Activated CD4-positive, CD25-positive, alpha-beta regulatory T cell treated with anti-CD3 and anti-CD28 coated beads, Interleukin-2, amount 50 U/mL, for 24 hours (primary cell): ENCODE measurements around the gene PCDH15.
"Not testable (repeated sequence)": the region's sequence is repeated elsewhere in the genome, so short reads cannot be mapped to it uniquely, and the experiment has no call there.

Experiments used
- ATAC-seq, 2 donors: fragments of 150-1000 bp; cut with Tn5 transposase; one replicate each; pipeline ENCODE4 v1.10.0; 2021; ENCODE audit warnings: mild to moderate bottlenecking in 1 of 2, moderate library complexity in 1 of 2

PCDH15 gene

DNA sequence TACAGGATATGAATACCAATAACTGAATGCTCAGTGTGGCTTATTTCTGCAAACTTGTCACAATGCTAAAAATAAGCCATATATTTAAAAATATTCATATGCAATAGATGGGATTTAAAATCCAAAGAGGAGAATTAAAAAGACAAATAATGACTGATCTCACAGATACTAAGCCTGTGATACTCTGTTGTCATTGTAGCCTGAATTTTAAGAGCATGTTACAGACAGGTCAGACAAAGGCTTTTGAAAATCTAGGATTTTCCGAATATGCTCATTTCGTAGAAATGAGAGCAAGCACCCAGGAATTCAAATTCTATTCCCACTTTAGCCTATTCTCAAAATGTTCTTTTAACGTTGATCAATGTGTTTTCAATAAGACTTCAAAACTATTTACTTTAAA, 269.7 kb downstream of the PCDH15 start:
- no peak for ATAC-seq

DNA sequence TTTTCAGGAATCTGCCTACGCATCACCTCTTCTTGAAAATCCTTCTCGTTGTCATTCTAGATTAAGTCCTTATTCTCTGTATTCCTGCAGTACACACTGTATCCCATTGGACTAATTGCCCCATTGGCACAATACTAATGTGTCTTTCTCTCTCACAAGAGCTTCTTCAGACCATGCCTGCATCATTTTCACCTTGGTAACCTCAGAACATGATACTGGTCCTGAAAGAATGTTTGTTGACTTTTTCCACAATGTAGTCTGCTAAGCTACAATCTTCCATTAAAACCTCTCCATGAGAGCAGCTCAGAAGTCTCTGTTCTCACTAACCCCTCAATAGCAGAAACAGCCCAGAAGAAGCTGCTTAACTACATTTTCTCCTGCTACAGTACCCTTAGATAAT, 270.7 kb downstream of the PCDH15 start:
- no peak for ATAC-seq

DNA sequence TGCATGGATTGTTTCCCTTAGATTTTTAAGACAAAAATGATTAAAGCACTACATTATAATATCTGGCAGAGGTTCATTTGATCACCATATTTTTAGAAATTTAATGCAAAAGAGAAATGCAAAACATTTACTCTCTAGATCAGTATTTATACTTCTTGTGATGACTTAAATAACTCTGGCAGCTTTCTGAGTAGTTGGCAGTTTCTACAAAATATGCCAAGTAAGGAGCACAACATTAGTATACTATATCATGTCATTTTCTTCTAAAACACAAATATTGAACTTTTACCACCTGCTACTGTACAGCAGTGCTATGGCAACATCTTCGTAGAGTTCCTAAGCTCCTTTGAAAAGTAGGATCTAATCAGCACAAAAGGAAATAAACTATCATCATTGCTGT, 275.2 kb downstream of the PCDH15 start:
- no peak for ATAC-seq

DNA sequence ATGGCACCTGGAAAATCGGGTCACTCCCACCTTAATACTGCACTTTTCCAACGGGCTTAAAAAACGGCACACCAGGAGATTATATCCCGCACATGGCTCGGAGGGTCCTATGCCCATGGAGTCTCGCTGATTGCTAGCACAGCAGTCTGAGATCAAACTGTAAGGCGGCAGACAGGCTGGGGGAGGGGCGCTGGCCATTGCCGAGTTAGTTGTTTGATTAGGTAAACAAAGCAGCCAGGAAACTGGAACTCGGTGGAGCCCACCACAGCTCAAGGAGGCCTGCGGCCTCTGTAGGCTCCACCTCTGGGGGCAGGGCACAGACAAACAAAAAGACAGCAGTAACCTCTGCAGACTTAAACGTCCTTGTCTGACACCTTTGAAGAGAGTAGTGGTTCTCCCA, 285.8 kb downstream of the PCDH15 start:
- ATAC-seq: not testable (repeated sequence)

DNA sequence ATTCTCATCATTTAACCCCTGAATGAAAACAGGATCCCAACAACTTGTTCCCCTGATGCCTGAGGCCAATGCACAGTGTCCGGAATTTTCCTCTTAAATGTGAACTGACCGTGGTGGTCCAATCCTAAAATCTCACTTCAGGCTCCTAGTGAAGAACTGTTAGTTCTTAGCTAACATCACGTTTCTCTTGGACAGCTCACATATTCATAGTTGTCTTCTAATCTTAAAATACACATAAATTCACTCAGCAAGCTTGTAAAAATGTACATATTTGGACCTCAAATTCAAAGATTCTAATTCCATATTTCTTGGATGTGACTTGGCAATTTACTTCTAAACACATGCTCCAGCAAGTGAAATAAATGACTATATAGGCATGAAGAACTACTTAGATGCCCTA, 297.2 kb downstream of the PCDH15 start:
- ATAC-seq: no peak

DNA sequence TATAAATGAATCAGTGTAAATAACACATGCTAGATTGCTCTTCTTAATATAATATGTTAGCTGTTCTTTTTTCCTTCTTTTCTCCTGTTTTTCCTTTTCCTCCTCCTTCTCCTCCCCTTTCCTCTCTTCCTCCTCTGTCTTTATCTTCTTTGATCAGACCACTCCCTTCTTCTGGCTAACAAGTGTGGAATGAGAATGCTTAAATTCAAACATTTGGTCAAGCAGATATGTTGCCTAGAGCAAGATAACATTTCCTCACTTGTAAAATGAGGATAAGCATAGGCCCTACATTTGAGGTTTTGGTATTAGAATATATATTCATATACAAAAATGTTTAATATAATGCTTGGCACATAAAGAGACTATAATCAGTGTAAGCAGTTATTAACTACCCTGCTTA, 299.1 kb downstream of the PCDH15 start:
- no peak for ATAC-seq

DNA sequence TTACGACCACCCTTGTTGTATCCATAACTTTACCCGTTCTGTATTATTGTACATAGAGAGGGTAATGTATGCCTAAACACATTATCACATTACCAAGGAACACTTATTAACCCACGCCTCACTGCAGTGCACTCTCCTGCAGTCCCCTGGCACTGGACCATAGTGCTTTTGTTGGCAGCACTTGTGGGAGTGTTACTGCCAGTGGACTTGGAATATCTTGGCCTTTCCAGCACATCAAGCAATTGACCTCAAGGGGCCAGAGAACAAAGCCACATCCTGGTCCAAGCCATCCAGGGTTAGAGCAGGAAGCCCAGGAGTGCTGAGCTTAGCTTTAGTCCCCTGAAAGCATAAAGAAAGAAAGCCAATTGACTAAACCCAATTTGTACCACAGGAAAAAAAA, 304.2 kb downstream of the PCDH15 start:
- ATAC-seq: no peak

DNA sequence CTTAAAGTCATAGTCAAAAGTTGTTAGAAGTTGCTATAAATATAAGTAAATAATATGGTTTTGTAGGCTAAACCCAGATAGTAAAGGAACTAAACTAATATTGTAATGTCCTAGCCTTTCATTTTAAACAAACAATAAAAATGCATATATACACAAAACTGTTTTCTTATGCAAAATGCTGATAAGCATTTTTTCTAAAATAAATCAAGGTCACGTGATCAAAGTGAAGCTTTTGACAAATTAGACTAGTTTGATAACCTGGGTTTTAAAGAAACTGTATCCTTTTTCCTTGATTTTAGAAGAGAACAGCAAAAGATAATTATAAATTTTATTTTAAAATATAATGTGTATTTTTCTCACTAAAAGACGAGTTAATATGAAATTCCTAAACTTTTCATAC, 313.3 kb downstream of the PCDH15 start:
- no peak for ATAC-seq

DNA sequence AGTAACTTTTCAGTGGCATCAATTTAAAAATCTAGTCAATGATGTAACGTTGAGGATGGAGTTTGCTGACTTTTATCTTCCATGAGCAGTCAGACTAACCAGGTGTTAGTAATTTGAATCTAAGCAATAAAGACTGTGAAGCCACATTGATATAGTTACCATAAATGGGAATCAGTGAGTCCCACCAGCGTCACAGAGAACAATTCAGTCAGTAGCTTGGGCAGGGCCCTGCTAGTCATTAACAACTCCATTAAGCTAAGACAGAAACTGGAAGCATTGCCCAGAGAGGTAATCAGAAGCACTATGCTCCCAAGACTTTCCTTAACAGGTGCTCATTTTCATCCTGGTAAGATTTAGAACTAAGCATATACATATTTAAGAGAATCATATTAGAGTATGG, 315.1 kb downstream of the PCDH15 start:
- ATAC-seq: no peak

DNA sequence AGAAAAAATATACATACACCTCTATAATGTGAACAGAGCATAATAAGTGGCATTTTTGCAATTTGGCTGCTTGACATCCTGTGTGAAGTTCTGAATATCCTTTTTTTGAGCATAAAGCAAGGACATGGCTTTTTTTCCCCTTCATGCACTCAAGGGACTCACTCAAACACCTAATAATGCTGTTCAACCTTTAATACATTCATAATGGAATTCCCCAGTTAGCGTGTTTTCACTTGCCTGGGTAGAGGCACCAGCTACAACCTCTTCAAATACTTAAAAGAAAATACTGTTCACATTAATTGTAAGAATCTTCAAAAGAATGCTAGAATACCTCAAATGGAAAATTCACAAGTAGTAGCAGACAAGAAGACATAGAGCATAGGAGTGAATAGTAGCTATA, 316.8 kb downstream of the PCDH15 start:
- ATAC-seq: no peak

DNA sequence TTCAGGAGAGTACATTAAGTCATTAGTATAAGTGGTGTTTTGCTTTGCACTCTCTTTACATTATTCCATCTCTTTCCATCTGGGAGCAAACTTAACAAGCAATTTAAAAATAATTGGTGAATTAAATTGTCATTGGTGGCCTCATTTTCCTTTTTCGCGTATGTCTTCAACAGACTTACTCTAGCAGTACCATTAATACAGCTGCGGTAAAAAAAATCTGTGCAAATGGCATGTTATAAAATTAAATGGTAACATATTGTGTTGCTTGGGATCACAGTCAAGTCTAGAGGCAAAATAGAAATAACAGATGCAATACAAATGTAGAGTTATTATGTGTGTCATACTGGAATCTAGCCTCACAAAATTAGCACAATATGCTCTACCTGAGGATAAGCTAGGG, 322.4 kb downstream of the PCDH15 start:
- ATAC-seq: no peak

DNA sequence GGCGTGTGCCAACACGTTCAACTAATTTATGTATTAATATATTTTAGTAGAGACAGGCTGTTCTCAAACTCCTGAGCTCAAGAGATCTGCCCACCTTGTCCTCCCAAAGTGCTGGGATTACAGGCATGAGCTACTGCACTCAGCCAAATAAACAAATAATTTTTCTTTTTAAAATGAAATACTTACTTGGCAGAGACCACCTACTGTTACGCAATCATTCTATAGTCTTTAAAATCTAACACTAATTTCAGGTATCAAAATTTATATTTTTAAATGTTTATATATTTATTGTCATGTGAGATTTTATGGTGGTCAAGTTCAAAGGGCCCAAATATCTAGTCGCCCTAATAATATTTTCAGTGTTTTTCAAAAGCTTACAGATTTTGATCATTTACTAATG, 323.3 kb downstream of the PCDH15 start:
- no peak for ATAC-seq

DNA sequence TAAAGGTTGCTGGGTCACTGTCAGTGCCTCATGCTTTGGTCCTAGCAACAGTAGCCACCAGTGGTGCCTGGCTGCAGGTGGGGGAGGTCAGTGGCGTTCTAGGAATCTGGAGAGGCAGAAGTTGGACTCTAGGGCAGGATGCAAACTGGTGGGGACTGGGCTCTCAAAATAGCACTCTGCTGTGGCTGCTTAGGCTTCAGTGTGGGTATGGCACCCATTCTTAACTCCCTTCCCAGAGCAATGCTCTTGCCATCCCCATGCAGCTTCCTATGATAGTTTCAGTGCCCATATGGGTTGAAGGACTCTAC, 330.8 kb downstream of the PCDH15 start:
- ATAC-seq: no peak

DNA sequence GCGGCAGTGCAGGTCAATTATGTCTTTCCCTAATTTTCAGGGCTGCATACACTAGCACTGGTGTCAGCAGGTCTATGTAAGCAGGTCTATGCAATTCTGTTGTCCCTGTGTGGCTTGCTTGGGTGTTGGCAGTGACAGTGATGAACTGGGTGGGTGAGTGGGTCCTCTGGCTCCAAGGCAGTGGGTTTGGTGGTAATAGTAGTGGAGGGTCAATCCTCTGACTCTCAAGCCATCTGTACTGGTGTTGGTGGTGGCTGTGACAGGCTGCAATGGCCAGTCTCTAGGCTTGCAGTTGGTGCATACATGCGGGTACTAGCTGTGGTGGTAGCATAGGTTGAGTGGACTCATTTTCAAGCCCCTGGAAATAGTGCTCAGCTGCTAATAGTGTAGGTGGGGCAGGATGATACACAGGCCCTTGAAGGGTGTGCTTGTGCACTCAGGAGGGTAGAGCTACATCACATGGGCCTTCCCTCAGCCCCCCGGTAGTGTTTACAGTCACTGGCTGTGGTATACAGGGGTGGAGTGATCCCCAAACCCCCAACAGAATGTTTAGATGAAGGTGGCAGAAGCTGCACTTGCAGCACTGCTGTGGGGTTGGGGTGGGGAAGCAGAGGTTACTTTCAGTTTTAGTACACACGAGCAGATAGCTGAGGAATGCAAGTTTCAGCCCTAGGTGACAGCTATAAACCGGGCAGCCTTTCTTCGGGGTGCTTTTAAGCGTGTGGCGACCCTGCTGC, 331.3 kb downstream of the PCDH15 start:
- ATAC-seq: no peak

DNA sequence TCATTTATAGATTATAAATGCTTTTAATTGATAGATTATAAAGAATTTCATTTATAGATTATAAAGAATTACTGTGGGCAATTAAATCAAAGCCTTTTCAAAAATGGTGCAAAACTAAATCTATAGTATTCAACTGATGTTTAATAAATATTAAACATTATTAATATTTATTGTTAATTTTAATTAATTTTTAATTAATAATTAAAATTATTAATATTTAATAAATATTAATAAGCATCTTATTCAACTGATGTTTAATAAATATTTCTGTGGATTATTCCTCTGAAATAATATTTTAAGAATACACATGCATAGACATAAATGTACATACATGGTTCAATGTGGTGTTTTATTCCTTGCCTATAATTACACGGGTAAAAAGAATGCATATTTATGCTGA, 346.8 kb downstream of the PCDH15 start:
- ATAC-seq: no peak

DNA sequence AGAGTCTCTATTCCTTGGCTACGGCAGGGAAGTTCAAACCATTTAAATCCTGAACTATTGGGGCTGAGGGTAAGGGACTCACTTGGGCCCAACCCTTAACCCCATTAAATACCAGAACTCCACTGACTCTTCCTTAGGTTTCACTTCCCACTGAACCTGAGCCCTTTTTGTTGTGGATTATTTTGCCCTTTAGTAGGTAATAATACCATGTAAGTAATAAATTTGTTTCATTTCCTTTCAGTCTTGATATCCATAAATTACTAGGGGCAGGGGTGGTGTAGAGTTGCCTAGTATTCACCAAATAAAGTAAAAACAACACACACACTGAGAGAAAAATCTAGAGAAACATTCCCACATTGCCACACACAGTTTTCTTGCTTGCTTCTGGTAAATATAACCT, 352.0 kb downstream of the PCDH15 start:
- no peak for ATAC-seq

DNA sequence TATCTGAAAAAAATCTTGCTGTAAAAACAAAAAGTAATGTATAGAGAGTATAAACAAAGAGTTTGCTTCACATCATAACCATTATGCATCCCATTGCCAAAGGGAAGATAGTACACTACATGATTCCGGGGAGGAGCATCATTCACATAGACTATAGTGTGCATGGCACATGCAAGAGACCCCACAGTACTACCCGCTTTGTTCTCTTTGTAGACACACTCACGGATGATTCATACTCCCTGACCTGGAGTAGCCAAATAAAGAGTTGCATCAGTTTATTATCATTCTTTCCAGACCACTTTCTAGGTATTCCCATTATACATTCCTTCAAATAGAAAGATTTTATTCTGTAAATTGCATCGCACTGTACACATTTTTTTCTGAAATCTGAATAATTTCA, 356.9 kb downstream of the PCDH15 start:
- no peak for ATAC-seq

DNA sequence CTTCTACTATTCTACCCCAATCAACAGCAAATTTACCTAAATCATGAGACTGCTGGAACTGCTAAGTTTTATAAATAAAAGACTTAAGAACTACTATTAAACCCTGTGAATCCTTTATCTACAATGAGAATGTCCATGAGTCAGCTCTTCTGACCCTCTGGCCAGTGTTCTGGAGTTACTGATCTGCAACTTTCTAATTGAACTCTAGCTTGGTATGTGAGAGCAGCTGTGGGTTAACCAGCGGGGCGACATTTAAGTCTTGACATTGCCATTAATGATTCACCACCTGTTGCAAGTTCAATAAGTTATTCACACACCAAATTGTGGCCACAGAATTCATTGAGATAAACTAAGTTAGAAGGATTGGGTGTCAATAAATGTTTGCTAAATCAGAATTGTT, 359.8 kb downstream of the PCDH15 start:
- no peak for ATAC-seq

DNA sequence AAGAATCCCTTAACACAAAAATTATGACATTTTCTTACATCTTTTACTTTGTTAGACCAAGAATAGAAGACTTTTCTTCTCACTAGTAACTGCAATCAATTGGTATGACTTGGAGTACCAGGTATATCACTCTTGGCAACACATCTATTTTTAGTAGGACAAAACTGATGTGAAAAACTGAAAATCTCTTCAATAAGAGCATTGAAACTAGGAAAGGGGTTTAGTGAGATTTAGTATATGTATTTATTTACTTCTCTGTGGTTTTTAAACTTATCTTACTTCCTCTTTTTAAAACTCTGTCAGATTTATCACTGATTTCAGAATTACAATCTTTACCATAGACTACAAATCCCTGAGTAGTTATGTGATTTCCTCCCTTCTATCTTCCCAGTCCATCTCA, 366.2 kb downstream of the PCDH15 start:
- no peak for ATAC-seq

DNA sequence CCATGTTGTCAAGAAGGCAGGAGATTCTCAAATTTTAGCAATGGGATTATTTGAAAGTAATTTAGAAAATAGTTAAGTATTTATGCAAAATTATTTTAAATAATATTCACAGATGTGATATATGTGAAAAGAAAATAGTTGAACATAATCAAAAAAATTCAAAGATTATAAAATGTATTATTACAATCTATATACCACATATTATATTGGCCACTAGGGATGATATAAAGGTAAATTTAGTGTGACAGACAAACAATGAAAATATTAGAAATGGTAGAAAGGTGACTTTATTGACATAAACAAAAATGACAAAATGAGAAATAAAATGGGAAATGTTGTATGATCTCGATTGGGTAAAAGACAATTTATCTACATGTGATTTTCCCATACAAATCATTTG, 385.5 kb downstream of the PCDH15 start:
- no peak for ATAC-seq

DNA sequence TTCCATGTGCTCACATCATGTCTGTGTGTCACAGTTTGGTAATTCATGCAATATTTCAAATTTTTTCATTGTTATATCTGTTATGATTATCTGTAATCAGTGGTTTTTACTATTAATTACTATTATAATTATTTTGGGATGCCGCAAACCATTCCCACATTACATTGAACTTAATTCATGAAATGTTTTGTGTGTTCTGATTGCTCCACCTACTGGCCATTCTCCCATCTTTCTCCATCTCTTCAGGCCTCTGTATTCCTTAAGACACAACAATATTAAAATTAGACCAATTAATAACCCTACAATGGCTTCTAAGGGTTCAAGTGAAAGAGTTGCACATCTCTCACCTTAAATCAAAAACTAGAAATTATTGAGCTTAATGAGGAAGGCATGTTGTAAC, 398.5 kb downstream of the PCDH15 start:
- ATAC-seq: no peak

DNA sequence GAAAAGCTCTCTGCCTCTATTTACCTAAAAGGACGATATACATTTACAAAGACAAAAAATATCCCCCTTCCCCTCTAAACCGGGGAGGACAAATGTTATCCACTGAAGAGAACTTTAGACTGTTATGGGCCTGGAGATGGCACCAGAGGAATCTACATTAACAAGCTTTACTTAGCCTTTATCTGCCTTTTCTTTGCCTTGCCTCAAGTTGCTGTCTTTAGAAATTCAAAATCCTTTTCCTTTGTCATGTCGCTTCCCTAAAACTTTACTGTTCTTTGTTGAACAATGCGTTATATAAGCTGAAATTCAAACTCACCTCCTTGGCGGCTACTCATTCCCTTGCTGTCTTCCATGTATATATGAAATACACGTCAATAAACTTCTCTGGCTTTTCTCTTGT, 405.0 kb downstream of the PCDH15 start:
- no peak for ATAC-seq

DNA sequence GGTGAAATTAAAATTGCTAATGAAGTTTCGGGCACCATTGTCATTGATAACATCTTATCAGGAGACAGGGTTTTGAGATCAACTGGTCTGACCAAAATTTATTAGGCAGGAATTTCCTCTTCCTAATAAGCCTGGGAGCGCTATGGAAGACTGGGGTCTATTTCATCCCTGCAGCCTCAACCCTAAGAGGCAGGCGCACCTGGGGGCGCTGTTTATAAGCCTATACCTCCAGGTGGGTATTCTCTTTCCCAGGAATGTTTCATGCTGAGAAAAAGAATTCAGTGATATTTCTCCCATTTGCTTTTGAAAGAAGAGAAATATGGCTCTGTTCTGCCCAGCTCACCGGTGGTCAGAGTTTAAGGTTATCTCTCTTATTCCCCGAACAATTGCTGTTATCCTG, 406.4 kb downstream of the PCDH15 start:
- ATAC-seq: not testable (repeated sequence)

DNA sequence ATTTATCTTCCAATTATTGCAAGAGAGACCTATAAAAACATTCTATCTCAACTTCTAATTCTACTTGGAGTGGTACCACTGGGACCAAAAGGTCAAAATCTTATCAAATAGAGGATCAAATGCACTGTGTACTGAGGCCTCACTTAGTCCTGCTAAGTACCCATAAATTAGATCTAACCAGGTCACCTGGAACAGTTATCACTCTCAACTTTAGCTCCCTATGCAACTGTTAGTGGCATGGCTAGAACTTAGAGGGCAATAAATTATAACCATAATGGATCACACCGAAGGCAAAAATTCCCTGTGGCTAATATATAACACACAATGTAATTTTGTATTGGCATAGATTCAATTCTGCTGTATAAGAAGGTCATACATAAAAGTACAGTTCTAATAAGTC, 428.9 kb downstream of the PCDH15 start:
- no peak for ATAC-seq

DNA sequence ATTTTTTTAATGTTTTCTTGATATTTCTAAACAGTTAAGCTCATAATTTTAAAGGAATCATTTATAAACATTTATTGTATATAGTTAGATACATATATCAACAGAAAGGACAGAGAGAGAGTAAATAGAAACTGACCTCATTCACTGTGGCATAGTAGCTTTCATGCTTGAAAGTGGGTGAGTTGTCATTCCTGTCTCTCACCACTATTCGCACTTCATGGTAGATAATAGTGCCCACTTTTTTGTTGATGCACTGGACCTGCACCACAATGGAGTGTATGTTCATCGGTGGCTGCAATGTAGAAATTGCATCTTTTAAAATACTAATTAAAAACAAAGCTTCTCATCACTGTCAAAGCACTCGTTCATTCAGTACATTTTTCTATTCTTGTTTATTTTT, 432.0 kb downstream of the PCDH15 start:
- ATAC-seq: no peak

DNA sequence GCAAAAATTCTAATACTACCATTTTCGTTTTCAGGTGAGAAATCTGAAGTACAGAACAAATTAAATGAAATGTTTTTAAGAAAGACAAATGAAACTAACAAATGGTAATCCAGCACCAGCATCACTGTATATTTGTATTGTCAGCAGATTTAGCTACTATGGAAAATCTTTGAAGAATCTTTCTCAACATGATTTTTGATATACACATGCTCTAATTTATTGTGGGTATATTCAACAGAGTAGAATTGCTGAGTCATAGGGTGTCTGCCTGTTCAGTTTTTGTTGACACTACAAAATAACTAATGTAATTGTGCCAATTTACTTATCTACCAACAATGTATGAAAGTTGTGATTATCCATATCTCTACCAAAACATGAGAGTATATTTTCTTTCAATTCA, 437.6 kb downstream of the PCDH15 start:
- ATAC-seq: no peak
